Measurements from ENCODE around the gene ACAD8.

Gene ACAD8

DNA sequence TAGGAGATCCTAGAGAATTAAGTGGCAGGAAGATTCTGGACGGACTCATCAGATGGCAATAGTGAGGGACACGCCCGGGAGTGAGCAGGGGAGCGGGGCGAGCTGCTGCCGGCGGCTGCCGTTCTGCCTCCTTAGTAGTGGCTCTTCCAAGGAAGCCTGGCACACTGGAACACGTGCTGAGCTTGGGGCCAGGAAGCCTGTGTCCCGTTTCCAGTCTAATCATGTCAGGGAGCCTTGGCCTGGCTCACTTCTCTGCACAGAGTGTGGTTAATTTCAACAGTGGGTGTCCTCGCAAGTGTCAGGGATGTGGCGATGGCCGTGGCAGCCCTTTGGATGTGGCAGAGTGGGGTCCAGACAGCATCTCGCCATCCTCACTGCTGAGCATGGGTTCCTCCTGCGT is 39.3 kb downstream of the ACAD8 start:
- no peak for DNase-seq

GRCh38 chr11:134293119-134294113 is 40.0 kb downstream of the ACAD8 start:
- DNase-seq, result no peak

DNA sequence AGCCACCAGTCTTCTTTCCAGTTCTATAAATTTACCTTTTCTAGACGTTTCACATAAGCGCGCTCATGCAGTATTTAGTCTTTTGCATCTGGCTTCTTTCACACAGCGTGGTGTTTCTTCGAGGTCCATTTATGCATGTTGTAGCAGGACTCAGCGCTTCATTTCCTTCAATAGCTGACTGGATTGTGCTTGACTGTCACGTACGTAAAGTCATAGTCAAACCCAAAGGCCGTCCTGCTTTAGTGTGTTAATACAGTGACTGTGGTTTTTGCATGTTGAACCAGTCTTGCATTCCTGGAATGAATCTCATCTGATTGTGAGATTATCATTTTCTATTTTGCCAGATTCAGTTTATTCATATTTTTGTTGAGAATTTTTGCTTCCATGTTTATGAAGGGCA is 41.3 kb downstream of the ACAD8 start:
- no peak for DNase-seq

- DNase-seq, result no peak
These were observed 58.9 kb downstream of the ACAD8 start for GRCh38 chr11:134312223-134312622.

DNA sequence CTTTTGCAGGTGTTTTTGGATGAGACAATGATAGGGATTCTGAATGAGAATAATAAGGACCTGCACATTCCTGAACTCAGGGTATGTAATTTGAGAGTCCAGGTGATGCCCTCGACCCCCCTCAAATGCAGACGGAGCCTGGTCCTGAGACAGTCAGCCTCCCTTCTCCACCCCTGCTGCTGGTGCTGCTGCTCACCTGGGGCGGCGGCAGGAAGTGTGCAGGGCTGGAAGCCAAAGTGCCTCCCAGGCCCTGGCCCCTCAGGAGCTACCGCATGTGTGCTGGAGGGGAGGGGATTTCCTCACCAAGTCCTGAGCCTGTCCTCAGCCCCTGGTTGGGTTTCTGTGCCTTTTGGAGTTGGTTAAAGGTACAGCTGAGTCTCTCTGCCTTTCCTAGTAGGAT is 59.4 kb downstream of the ACAD8 start:
- no peak for DNase-seq

- no peak for DNase-seq
These were observed 60.0 kb downstream of the ACAD8 start for GRCh38 chr11:134313379-134313778.

GRCh38 chr11:134313821-134314607 is 60.6 kb downstream of the ACAD8 start:
- DNase-seq, result no peak
